Ishikawa (cell line): ENCODE results near the gene IFI35.

Experiments
- CEBPB ChIP-seq: IDR thresholded peaks from 2 replicates; pipeline ENCODE4 v1.6.1; 2012
- CREB1 ChIP-seq: IDR thresholded peaks from 2 replicates; pipeline ENCODE4 v1.6.1; 2012; ENCODE audit warnings: low read depth
- EGR1 ChIP-seq: IDR thresholded peaks from 2 replicates; pipeline ENCODE4 v1.6.1; 2012
- EP300 ChIP-seq: IDR thresholded peaks from 2 replicates; pipeline ENCODE4 v1.6.1; 2012; ENCODE audit warnings: borderline replicate concordance
- FOXM1 ChIP-seq: IDR thresholded peaks from 2 replicates; pipeline ENCODE4 v1.6.1; 2012; ENCODE audit warnings: low read depth, borderline replicate concordance
- MAX ChIP-seq: IDR thresholded peaks from 2 replicates; pipeline ENCODE4 v1.6.1; 2012
- NFIC ChIP-seq: IDR thresholded peaks from 2 replicates; pipeline ENCODE4 v1.6.1; 2012
- RAD21 ChIP-seq: IDR thresholded peaks from 2 replicates; pipeline ENCODE4 v1.6.1; 2012; ENCODE audit warnings: low read depth
- REST ChIP-seq: IDR thresholded peaks from 2 replicates; pipeline ENCODE4 v1.6.1; 2012; ENCODE audit warnings: low read depth, mild to moderate bottlenecking
- TAF1 ChIP-seq: IDR thresholded peaks from 2 replicates; pipeline ENCODE4 v1.6.1; 2012; ENCODE audit warnings: low read depth, mild to moderate bottlenecking
- TCF12 ChIP-seq: IDR thresholded peaks from 2 replicates; pipeline ENCODE4 v1.6.1; 2012; ENCODE audit warnings: low read depth
- TEAD4 ChIP-seq: IDR thresholded peaks from 2 replicates; pipeline ENCODE4 v1.6.1; 2012
- USF1 ChIP-seq: IDR thresholded peaks from 2 replicates; pipeline ENCODE4 v1.6.1; 2012
- YY1 ChIP-seq: IDR thresholded peaks from 2 replicates; pipeline ENCODE4 v1.6.1; 2012; ENCODE audit warnings: low read depth
- ZBTB7A ChIP-seq: IDR thresholded peaks from 2 replicates; pipeline ENCODE4 v1.6.1; 2012; ENCODE audit warnings: low read depth

IFI35 gene

GRCh38 chr17:43025766-43026537, 19.4 kb downstream of the IFI35 start:
- TF ChIP-seq EP300 (no peak), USF1 (no peak)

- TF ChIP-seq NFIC (no peak), MAX (no peak), FOXM1 (no peak), EP300 (no peak), EGR1 (no peak), REST (no peak)
Observed at GRCh38 chr17:43026595-43026994, 20.0 kb downstream of the IFI35 start.

- no peak for TF ChIP-seq TEAD4
- TF ChIP-seq ZBTB7A, result no peak
- TF ChIP-seq YY1, result no peak
- no peak for TF ChIP-seq USF1
- no peak for TF ChIP-seq REST
- TF ChIP-seq CEBPB, result no peak
- no peak for TF ChIP-seq CREB1
- TF ChIP-seq EP300, result no peak
- no peak for TF ChIP-seq TCF12
- no peak for TF ChIP-seq NFIC
- TF ChIP-seq RAD21, result no peak
- no peak for TF ChIP-seq EGR1
- TF ChIP-seq MAX, result no peak
- TF ChIP-seq TAF1, result no peak
- no peak for TF ChIP-seq FOXM1
Observed at GRCh38 chr17:43027091-43028032, 20.8 kb downstream of the IFI35 start.

GRCh38 chr17:43028221-43028861, 21.8 kb downstream of the IFI35 start:
- TF ChIP-seq TCF12 (no peak), ZBTB7A (no peak), MAX (no peak), TAF1 (no peak), FOXM1 (no peak), YY1 (no peak), RAD21 (no peak), REST (no peak)
